ENCODE measurements around the gene BPIFB2. TPM values are rescaled to one million over a fixed set of nuclear protein-coding genes. Genes with fewer than 3 reads are reported as not detected.

BPIFB2 gene
- polyA plus RNA-seq, 1 of the 3 experiments (the other 2 are of a cell fraction) = not detected

DNA sequence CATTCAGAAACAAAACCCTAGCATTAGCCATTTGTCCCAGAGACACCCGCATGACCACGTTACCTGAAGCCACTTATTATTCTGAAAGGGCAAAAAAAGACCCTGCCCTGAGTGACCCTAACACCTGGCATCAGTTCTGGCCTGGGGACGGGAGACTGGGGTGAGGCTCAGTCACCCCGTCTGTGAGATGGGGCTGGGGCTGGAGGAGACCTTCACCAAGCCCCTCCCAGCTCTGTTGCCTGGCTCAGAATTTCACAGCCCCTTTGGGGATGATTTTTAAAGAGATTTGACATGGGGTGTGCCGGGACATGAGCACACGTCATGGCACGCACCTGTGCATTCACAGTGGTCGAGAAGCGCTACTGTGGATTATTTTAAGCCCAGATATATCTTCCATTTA lies 22.6 kb downstream of the BPIFB2 start:
- ChIA-PET POLR2A (no interaction called here), CTCF (no interaction called here)
- Histone ChIP-seq H3K9me3 (no peaks in the 10 kb centered on the region), H3K79me2 (ENCODE audit: insufficient read depth) (no peaks in the 10 kb centered on the region), H3K36me3 (replicated peaks in 1 of 2; ENCODE audit: control insufficient read depth in 1 of 2, insufficient read depth in 2 of 2, low read length in 1 of 2) (no peaks in the 10 kb centered on the region), H3K27me3 (ENCODE audit: insufficient read depth) (peaks cover 6% of the 10 kb centered on the region; the same call in 1 of the 2 replicates), H3K4me2 (no peak overlapping the region), H3K4me3 (ENCODE audit: low read depth in 2 of 2, low read length in 1 of 2) (no peak overlapping the region), H3K9ac (no peak overlapping the region), H2AFZ (ENCODE audit: low read depth) (no peak overlapping the region), H4K20me1 (ENCODE audit: insufficient read depth) (no peaks in the 10 kb centered on the region), H3K27ac (ENCODE audit: low read depth in 2 of 2, low read length in 1 of 2) (no peak overlapping the region), H3K4me1 (ENCODE audit: control insufficient read depth in 1 of 2, insufficient read depth in 2 of 2, low read depth in 1 of 2, low read length in 1 of 2) (no peaks in the 10 kb centered on the region), H3F3A (replicated peaks; ENCODE audit: insufficient read depth) (no peaks in the 10 kb centered on the region), H3K9me2 (no peaks in the 10 kb centered on the region)
- TF ChIP-seq TAF1 (IDR thresholded peaks at IDR 0.05; ENCODE audit: borderline replicate concordance, low read depth, low read length) = no peak
- TF ChIP-seq POLR2AphosphoS5 (IDR thresholded peaks at IDR 0.05; ENCODE audit: low read depth, low read length) = no peak
- TF ChIP-seq, protein P1, sequence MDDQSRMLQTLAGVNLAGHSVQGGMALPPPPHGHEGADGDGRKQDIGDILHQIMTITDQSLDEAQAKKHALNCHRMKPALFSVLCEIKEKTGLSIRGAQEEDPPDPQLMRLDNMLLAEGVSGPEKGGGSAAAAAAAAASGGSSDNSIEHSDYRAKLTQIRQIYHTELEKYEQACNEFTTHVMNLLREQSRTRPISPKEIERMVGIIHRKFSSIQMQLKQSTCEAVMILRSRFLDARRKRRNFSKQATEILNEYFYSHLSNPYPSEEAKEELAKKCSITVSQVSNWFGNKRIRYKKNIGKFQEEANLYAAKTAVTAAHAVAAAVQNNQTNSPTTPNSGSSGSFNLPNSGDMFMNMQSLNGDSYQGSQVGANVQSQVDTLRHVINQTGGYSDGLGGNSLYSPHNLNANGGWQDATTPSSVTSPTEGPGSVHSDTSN (IDR thresholded peaks at IDR 0.05) = no peak
- no peak for TF ChIP-seq FOXM1 (IDR thresholded peaks at IDR 0.05; ENCODE audit: low read depth)
- no peak for TF ChIP-seq MXI1 (IDR thresholded peaks at IDR 0.05; ENCODE audit: low read depth, low read length)
- no peak for TF ChIP-seq EZH2phosphoT487 (IDR thresholded peaks at IDR 0.05; ENCODE audit: borderline replicate concordance, low read depth)
- WGBS (ENCODE audit: low lambda C conversion rate) = 3% methylated on average over 4 of the region's 9 CpGs
- no peak for DNase-seq

GRCh38 chr20:33030569-33030968 lies 23.1 kb downstream of the BPIFB2 start:
- 9% methylated on average over 6 of the region's 6 CpGs for WGBS (ENCODE audit: low lambda C conversion rate)
- POLR2A ChIA-PET = no interaction called here
- Histone ChIP-seq H3F3A (replicated peaks; ENCODE audit: insufficient read depth) (no peaks in the 10 kb centered on the region), H3K9ac (no peak overlapping the region), H3K4me3 (ENCODE audit: low read depth in 2 of 2, low read length in 1 of 2) (no peak overlapping the region), H3K9me3 (no peaks in the 10 kb centered on the region), H3K27ac (ENCODE audit: low read depth in 2 of 2, low read length in 1 of 2) (no peak overlapping the region), H3K9me2 (no peaks in the 10 kb centered on the region), H4K20me1 (ENCODE audit: insufficient read depth) (no peaks in the 10 kb centered on the region), H3K36me3 (replicated peaks in 1 of 2; ENCODE audit: control insufficient read depth in 1 of 2, insufficient read depth in 2 of 2, low read length in 1 of 2) (no peaks in the 10 kb centered on the region), H3K79me2 (ENCODE audit: insufficient read depth) (no peaks in the 10 kb centered on the region), H3K4me1 (ENCODE audit: control insufficient read depth in 1 of 2, insufficient read depth in 2 of 2, low read depth in 1 of 2, low read length in 1 of 2) (no peaks in the 10 kb centered on the region), H3K27me3 (ENCODE audit: insufficient read depth) (peaks cover 6% of the 10 kb centered on the region; the same call in 1 of the 2 replicates), H3K4me2 (no peak overlapping the region), H2AFZ (ENCODE audit: low read depth) (no peak overlapping the region)
- CTCF ChIA-PET = no interaction called here
- no peak for DNase-seq
- TF ChIP-seq TEAD4 (IDR thresholded peaks at IDR 0.05; ENCODE audit: borderline replicate concordance, insufficient read depth) (no peak), ELF1 (IDR thresholded peaks at IDR 0.05) (no peak), SIN3A (IDR thresholded peaks at IDR 0.05; ENCODE audit: borderline replicate concordance, low read depth, low read length) (no peak), SMC3 (IDR thresholded peaks at IDR 0.05; ENCODE audit: low read depth, low read length) (no peak), FOXM1 (IDR thresholded peaks at IDR 0.05; ENCODE audit: low read depth) (no peak), EP300 (IDR thresholded peaks at IDR 0.05; ENCODE audit: borderline replicate concordance in 1 of 2, low read depth in 1 of 2, low read length in 1 of 2) (no peak), NRF1 (IDR thresholded peaks at IDR 0.05; ENCODE audit: low read depth, low read length) (no peak), POLR2AphosphoS5 (IDR thresholded peaks at IDR 0.05; ENCODE audit: low read depth, low read length) (no peak), FOSL2 (IDR thresholded peaks at IDR 0.05; ENCODE audit: borderline replicate concordance, low read depth) (no peak), ZBTB33 (IDR thresholded peaks at IDR 0.05; ENCODE audit: borderline replicate concordance, low read depth) (no peak), USF1 (IDR thresholded peaks at IDR 0.05; ENCODE audit: borderline replicate concordance, low read depth) (no peak), EZH2phosphoT487 (IDR thresholded peaks at IDR 0.05; ENCODE audit: borderline replicate concordance, low read depth) (no peak), CHD2 (IDR thresholded peaks at IDR 0.05; ENCODE audit: low read length, partially characterized antibody) (no peak), REST (IDR thresholded peaks at IDR 0.05; ENCODE audit: low read depth, low read length) (no peak)
- TF ChIP-seq, protein P1 (IDR thresholded peaks at IDR 0.05) = no peak

Data from SK-N-SH (cell line).